Right lobe of liver (tissue), 4 donors: ENCODE data around the gene CDHR2.

Experiments
- POLR2A ChIP-seq: fragments of 450-650 bp; IDR thresholded peaks from one replicate; pipeline ENCODE4 v1.6.1; 2017; ENCODE audit warnings: antibody characterized with exemption, mild to moderate bottlenecking
- TF ChIP-seq, protein P1 (sequence below), 4 donors: fragments of 200-600 bp in 3 of 4; fragments of 450-650 bp in 1 of 4; IDR thresholded peaks; one replicate each; pipeline versions ENCODE4 v1.5.1 to v1.8.0; 2016 to 2022; ENCODE audit warnings: antibody characterized with exemption in 4 of 4, mild to moderate bottlenecking in 2 of 4
- donor health status: DM: no; HTN: no; CAD: no.
- donor health status: DM: no; HTN: no; CAD: no.
- donor health status: DM: no; HTN: yes; CAD: no.

DNA sequence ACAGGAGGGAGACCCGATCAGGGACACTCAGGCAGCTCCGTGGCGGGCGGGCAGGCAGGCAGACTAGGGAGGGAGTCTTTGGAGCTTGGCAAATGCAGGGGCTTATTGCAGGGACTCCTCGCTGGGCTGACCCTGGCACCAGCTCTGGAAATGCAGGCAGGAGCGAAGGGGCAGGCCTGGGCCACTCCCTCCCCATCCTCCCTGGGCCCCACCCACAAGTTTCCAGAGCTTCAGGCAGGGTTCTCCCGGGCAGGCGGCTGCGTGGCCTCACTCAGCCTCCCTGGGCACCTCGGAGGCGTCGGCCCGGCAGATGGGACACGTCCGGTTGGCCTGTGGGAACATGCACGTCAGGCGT is 20.4 kb upstream of the CDHR2 start:
- TF ChIP-seq, protein P1, sequence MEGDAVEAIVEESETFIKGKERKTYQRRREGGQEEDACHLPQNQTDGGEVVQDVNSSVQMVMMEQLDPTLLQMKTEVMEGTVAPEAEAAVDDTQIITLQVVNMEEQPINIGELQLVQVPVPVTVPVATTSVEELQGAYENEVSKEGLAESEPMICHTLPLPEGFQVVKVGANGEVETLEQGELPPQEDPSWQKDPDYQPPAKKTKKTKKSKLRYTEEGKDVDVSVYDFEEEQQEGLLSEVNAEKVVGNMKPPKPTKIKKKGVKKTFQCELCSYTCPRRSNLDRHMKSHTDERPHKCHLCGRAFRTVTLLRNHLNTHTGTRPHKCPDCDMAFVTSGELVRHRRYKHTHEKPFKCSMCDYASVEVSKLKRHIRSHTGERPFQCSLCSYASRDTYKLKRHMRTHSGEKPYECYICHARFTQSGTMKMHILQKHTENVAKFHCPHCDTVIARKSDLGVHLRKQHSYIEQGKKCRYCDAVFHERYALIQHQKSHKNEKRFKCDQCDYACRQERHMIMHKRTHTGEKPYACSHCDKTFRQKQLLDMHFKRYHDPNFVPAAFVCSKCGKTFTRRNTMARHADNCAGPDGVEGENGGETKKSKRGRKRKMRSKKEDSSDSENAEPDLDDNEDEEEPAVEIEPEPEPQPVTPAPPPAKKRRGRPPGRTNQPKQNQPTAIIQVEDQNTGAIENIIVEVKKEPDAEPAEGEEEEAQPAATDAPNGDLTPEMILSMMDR (IDR thresholded peaks at IDR 0.05) = no peak
- TF ChIP-seq POLR2A = no peak
